ENCODE results near the gene NOS3. TPM values are rescaled to one million over a fixed set of nuclear protein-coding genes. Genes with fewer than 3 reads are reported as not detected.
A peak's percentile ranks its signal among the peaks of the same experiment; 100 is the strongest.

NOS3 gene
- total and polyA plus RNA-seq, 9 of the 15 experiments (the other 6 are each of a cell fraction or from before 2014, with no cell fraction given), result 1.1 to 121 (median 23.6) TPM

GRCh38 chr7:150954986-150955518 lies 35.8 kb upstream of the NOS3 start (continued):
- TF ChIP-seq, protein P1, sequence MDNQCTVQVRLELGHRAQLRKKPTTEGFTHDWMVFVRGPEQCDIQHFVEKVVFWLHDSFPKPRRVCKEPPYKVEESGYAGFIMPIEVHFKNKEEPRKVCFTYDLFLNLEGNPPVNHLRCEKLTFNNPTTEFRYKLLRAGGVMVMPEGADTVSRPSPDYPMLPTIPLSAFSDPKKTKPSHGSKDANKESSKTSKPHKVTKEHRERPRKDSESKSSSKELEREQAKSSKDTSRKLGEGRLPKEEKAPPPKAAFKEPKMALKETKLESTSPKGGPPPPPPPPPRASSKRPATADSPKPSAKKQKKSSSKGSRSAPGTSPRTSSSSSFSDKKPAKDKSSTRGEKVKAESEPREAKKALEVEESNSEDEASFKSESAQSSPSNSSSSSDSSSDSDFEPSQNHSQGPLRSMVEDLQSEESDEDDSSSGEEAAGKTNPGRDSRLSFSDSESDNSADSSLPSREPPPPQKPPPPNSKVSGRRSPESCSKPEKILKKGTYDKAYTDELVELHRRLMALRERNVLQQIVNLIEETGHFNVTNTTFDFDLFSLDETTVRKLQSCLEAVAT (IDR thresholded peaks at IDR 0.05), result 0 out of 4 replicates have a peak, but pooled peaks have one; percentile 1 to 13
- TF ChIP-seq ERF (CRISPR knock-in tag; IDR thresholded peaks at IDR 0.05) (no peak; the same call in 1 of the 2 replicates), KLF1 (tag; IDR thresholded peaks at IDR 0.05) (no peak), RHOXF2B (CRISPR knock-in tag; conservative IDR thresholded peaks at IDR 0.05) (no peak), BACH1 (tag; IDR thresholded peaks at IDR 0.05) (no peak), FOXA1 (IDR thresholded peaks at IDR 0.05; ENCODE audit: borderline replicate concordance) (no peak), ZNF589 (CRISPR knock-in tag; IDR thresholded peaks at IDR 0.05; ENCODE audit: low read depth) (no peak), KAT7 (CRISPR knock-in tag; IDR thresholded peaks at IDR 0.05; ENCODE audit: borderline replicate concordance) (no peak), MYNN (IDR thresholded peaks at IDR 0.05) (no peak), MYNN (CRISPR knock-in tag; IDR thresholded peaks at IDR 0.05) (no peak), ZNF280A (IDR thresholded peaks at IDR 0.05; ENCODE audit: low read depth, partially characterized antibody) (no peak), SRSF3 (IDR thresholded peaks at IDR 0.05; ENCODE audit: insufficient read depth, low read length) (0 out of 2 replicates have a peak, but pooled peaks have one; percentile 63), ZNF12 (CRISPR knock-in tag; IDR thresholded peaks at IDR 0.05) (no peak), ZBTB17 (CRISPR knock-in tag; IDR thresholded peaks at IDR 0.05) (0 out of 2 replicates have a peak, but pooled peaks have one; percentile 22), ZBTB5 (IDR thresholded peaks at IDR 0.05) (no peak), ARNT (IDR thresholded peaks at IDR 0.05) (no peak)
- TF ChIP-seq, protein P2, sequence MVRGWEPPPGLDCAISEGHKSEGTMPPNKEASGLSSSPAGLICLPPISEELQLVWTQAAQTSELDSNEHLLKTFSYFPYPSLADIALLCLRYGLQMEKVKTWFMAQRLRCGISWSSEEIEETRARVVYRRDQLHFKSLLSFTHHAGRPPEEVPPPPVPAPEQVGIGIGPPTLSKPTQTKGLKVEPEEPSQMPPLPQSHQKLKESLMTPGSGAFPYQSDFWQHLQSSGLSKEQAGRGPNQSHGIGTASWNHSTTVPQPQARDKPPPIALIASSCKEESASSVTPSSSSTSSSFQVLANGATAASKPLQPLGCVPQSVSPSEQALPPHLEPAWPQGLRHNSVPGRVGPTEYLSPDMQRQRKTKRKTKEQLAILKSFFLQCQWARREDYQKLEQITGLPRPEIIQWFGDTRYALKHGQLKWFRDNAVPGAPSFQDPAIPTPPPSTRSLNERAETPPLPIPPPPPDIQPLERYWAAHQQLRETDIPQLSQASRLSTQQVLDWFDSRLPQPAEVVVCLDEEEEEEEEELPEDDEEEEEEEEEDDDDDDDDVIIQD (CRISPR knock-in tag; IDR thresholded peaks at IDR 0.05), result no peak
- TF ChIP-seq, protein P3, sequence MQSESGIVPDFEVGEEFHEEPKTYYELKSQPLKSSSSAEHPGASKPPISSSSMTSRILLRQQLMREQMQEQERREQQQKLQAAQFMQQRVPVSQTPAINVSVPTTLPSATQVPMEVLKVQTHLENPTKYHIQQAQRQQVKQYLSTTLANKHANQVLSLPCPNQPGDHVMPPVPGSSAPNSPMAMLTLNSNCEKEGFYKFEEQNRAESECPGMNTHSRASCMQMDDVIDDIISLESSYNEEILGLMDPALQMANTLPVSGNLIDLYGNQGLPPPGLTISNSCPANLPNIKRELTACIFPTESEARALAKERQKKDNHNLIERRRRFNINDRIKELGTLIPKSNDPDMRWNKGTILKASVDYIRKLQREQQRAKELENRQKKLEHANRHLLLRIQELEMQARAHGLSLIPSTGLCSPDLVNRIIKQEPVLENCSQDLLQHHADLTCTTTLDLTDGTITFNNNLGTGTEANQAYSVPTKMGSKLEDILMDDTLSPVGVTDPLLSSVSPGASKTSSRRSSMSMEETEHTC (IDR thresholded peaks at IDR 0.05), result no peak
- TF ChIP-seq, protein P4, sequence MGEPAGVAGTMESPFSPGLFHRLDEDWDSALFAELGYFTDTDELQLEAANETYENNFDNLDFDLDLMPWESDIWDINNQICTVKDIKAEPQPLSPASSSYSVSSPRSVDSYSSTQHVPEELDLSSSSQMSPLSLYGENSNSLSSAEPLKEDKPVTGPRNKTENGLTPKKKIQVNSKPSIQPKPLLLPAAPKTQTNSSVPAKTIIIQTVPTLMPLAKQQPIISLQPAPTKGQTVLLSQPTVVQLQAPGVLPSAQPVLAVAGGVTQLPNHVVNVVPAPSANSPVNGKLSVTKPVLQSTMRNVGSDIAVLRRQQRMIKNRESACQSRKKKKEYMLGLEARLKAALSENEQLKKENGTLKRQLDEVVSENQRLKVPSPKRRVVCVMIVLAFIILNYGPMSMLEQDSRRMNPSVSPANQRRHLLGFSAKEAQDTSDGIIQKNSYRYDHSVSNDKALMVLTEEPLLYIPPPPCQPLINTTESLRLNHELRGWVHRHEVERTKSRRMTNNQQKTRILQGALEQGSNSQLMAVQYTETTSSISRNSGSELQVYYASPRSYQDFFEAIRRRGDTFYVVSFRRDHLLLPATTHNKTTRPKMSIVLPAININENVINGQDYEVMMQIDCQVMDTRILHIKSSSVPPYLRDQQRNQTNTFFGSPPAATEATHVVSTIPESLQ (CRISPR knock-in tag; IDR thresholded peaks at IDR 0.05), result no peak

All from K562 (cell line).